ENCODE data around the gene HTRA2.
A peak's percentile ranks its signal among the peaks of the same experiment; 100 is the strongest.

The HTRA2 gene

GRCh38 chr2:74538881-74539339, 9.2 kb downstream of the HTRA2 start:
- peaks cover 20% of the 10 kb centered on the region for H3K27me3 Mint-ChIP-seq
- H3K36me3 Mint-ChIP-seq (ENCODE audit: low read depth), result peaks cover 1% of the 10 kb centered on the region
- H3K9me3 Mint-ChIP-seq, result no peaks in the 10 kb centered on the region
- H3K27ac Mint-ChIP-seq, result no peak overlapping the region
- H3K4me3 Mint-ChIP-seq, result no peak overlapping the region
- peaks cover 8% of the 10 kb centered on the region for H3K4me1 Mint-ChIP-seq (ENCODE audit: low read depth)

- no peaks in the 10 kb centered on the region for H3K36me3 Mint-ChIP-seq (ENCODE audit: low read depth)
- H3K27me3 Mint-ChIP-seq, result peaks cover 20% of the 10 kb centered on the region
- H3K27ac Mint-ChIP-seq, result no peak overlapping the region
- no peak overlapping the region for H3K4me3 Mint-ChIP-seq
- H3K4me1 Mint-ChIP-seq (ENCODE audit: low read depth), result peaks cover 8% of the 10 kb centered on the region
- H3K9me3 Mint-ChIP-seq, result no peaks in the 10 kb centered on the region
Measured at GRCh38 chr2:74540291-74540690, 10.6 kb downstream of the HTRA2 start.

- Mint-ChIP-seq H3K36me3 (ENCODE audit: low read depth) (no peaks in the 10 kb centered on the region), H3K27ac (no peak overlapping the region), H3K4me1 (ENCODE audit: low read depth) (peaks cover 9% of the 10 kb centered on the region), H3K4me3 (no peak overlapping the region), H3K9me3 (no peaks in the 10 kb centered on the region), H3K27me3 (peaks cover 35% of the 10 kb centered on the region)
Measured at GRCh38 chr2:74542978-74543377, 13.2 kb downstream of the HTRA2 start.

- no peak overlapping the region for H3K4me3 Mint-ChIP-seq
- no peaks in the 10 kb centered on the region for H3K36me3 Mint-ChIP-seq (ENCODE audit: low read depth)
- H3K9me3 Mint-ChIP-seq, result no peaks in the 10 kb centered on the region
- H3K4me1 Mint-ChIP-seq (ENCODE audit: low read depth), result peaks cover 10% of the 10 kb centered on the region
- H3K27ac Mint-ChIP-seq, result no peak overlapping the region
- H3K27me3 Mint-ChIP-seq, result peaks cover 42% of the 10 kb centered on the region
Measured at GRCh38 chr2:74544634-74545033, 14.9 kb downstream of the HTRA2 start.

GRCh38 chr2:74546004-74546403, 16.3 kb downstream of the HTRA2 start:
- no peaks in the 10 kb centered on the region for H3K9me3 Mint-ChIP-seq
- H3K4me1 Mint-ChIP-seq (ENCODE audit: low read depth), result peaks cover 10% of the 10 kb centered on the region
- no peak overlapping the region for H3K4me3 Mint-ChIP-seq
- peaks cover 56% of the 10 kb centered on the region for H3K27me3 Mint-ChIP-seq
- no peaks in the 10 kb centered on the region for H3K36me3 Mint-ChIP-seq (ENCODE audit: low read depth)
- H3K27ac Mint-ChIP-seq, result no peak overlapping the region

- H3K27ac Mint-ChIP-seq, result no peak overlapping the region
- peaks cover 10% of the 10 kb centered on the region for H3K4me1 Mint-ChIP-seq (ENCODE audit: low read depth)
- peaks cover 53% of the 10 kb centered on the region for H3K27me3 Mint-ChIP-seq
Measured at GRCh38 chr2:74548285-74548899, 18.7 kb downstream of the HTRA2 start.

GRCh38 chr2:74548900-74549826, 19.4 kb downstream of the HTRA2 start:
- Mint-ChIP-seq H3K36me3 (ENCODE audit: low read depth) (no peaks in the 10 kb centered on the region), H3K27me3 (peaks cover 53% of the 10 kb centered on the region), H3K4me3 (peak overlapping the region; percentile 67), H3K9me3 (no peaks in the 10 kb centered on the region), H3K4me1 (ENCODE audit: low read depth) (peaks cover 14% of the 10 kb centered on the region), H3K27ac (peak overlapping the region; percentile 38)

More at GRCh38 chr2:74548285-74548899, 18.7 kb downstream of the HTRA2 start:
- Mint-ChIP-seq H3K9me3 (no peaks in the 10 kb centered on the region), H3K36me3 (ENCODE audit: low read depth) (no peaks in the 10 kb centered on the region), H3K4me3 (peak overlapping the region; percentile 79)

GRCh38 chr2:74550231-74550630, 20.5 kb downstream of the HTRA2 start:
- Mint-ChIP-seq H3K36me3 (ENCODE audit: low read depth) (no peaks in the 10 kb centered on the region), H3K9me3 (no peaks in the 10 kb centered on the region), H3K27ac (no peak overlapping the region), H3K4me1 (ENCODE audit: low read depth) (peaks cover 16% of the 10 kb centered on the region), H3K4me3 (peak overlapping the region; percentile 67), H3K27me3 (peaks cover 53% of the 10 kb centered on the region)

GRCh38 chr2:74551530-74551929, 21.8 kb downstream of the HTRA2 start:
- Mint-ChIP-seq H3K27me3 (peaks cover 41% of the 10 kb centered on the region), H3K36me3 (ENCODE audit: low read depth) (no peaks in the 10 kb centered on the region), H3K4me1 (ENCODE audit: low read depth) (peaks cover 26% of the 10 kb centered on the region), H3K27ac (no peak overlapping the region), H3K4me3 (no peak overlapping the region), H3K9me3 (no peaks in the 10 kb centered on the region)

GRCh38 chr2:74551942-74552913, 22.5 kb downstream of the HTRA2 start:
- Mint-ChIP-seq H3K27ac (no peak overlapping the region), H3K36me3 (ENCODE audit: low read depth) (no peaks in the 10 kb centered on the region), H3K4me1 (ENCODE audit: low read depth) (peaks cover 26% of the 10 kb centered on the region), H3K27me3 (peaks cover 39% of the 10 kb centered on the region), H3K4me3 (peak overlapping the region; percentile 1), H3K9me3 (no peaks in the 10 kb centered on the region)

- Mint-ChIP-seq H3K36me3 (ENCODE audit: low read depth) (no peaks in the 10 kb centered on the region), H3K27ac (peak overlapping the region; percentile 21), H3K4me1 (ENCODE audit: low read depth) (peaks cover 24% of the 10 kb centered on the region), H3K27me3 (peaks cover 30% of the 10 kb centered on the region), H3K4me3 (peak overlapping the region; percentile 45), H3K9me3 (no peaks in the 10 kb centered on the region)
Measured at GRCh38 chr2:74552914-74553811, 23.4 kb downstream of the HTRA2 start.

- peaks cover 19% of the 10 kb centered on the region for H3K4me1 Mint-ChIP-seq (ENCODE audit: low read depth)
- H3K27ac Mint-ChIP-seq, result peak within 1 kb of the TSS; percentile 85
- peak within 1 kb of the TSS; percentile 94 for H3K4me3 Mint-ChIP-seq
- H3K9me3 Mint-ChIP-seq, result no peaks in the 10 kb centered on the region
- no peaks in the 10 kb centered on the region for H3K36me3 Mint-ChIP-seq (ENCODE audit: low read depth)
- peaks cover 25% of the 10 kb centered on the region for H3K27me3 Mint-ChIP-seq
Measured at GRCh38 chr2:74553892-74554819, 24.4 kb downstream of the HTRA2 start, which contains the start of the genes DOK1 and LOXL3. Gene DOK1, plus strand, starts transcription at chr2:74554720. Its CDS starts 35 bp downstream, at chr2:74554755. Gene LOXL3, minus strand, starts transcription at chr2:74553942. Its CDS starts 1,308 bp downstream, at chr2:74552634.

Measured in stimulated activated naive CD8-positive, alpha-beta T cell treated with anti-CD3 and anti-CD28 coated beads, Interleukin-15, Interleukin-2, amounts not matched to agents 100 ng/mL and 50 ng/mL, for 24 hours (primary cell).